HepG2 (cell line): ENCODE measurements around the gene MSMB. TPM values are rescaled to one million over a fixed set of nuclear protein-coding genes. Genes with fewer than 3 reads are reported as not detected.
A peak's percentile ranks its signal among the peaks of the same experiment; 100 is the strongest.

Experiments
- AGO1 ChIP-seq: fragments of 200-400 bp; formaldehyde crosslinking; IDR thresholded peaks from 2 replicates; pipeline ENCODE4 v1.6.1; 2017; ENCODE audit warnings: mild to moderate bottlenecking, low read depth, low read length, moderate library complexity; ENCODE audit not compliant: poor library complexity, severe bottlenecking
- ARID2 ChIP-seq: sonication (generic); formaldehyde crosslinking; IDR thresholded peaks from 2 replicates; pipeline ENCODE4 v1.8.1; 2022; ENCODE audit warnings: mild to moderate bottlenecking, missing genetic modification reagents, borderline replicate concordance
- CAMTA2 ChIP-seq: sonication (generic); formaldehyde crosslinking; IDR thresholded peaks from 2 replicates; pipeline ENCODE4 v1.4.0; 2020; ENCODE audit warnings: mild to moderate bottlenecking, missing genetic modification reagents, borderline replicate concordance
- CENPX ChIP-seq: sonication (generic); formaldehyde crosslinking; IDR thresholded peaks from 2 replicates; pipeline ENCODE4 v1.9.0; 2021; ENCODE audit warnings: mild to moderate bottlenecking, missing genetic modification reagents, moderate library complexity
- CREB1 ChIP-seq, 2 experiments: fragments of 450-650 bp in 1 of 2; IDR thresholded peaks; 2 replicates each; pipeline ENCODE4 v1.6.1; 2016 to 2017; ENCODE audit warnings: control low read depth in 1 of 2, mild to moderate bottlenecking in 1 of 2, missing compliant biosample characterization in 1 of 2, missing genetic modification characterization in 1 of 2
- EP300 ChIP-seq, 3 experiments: sonication (generic) in 1 of 3; formaldehyde crosslinking in 1 of 3; IDR thresholded peaks; 2 replicates each; pipeline versions ENCODE4 v1.5.1 to v1.6.1; 2011 to 2020; ENCODE audit warnings: low read depth in 2 of 3, low read length in 2 of 3, borderline replicate concordance in 1 of 3, improper control_type of control experiment in 1 of 3, mild to moderate bottlenecking in 1 of 3, missing genetic modification reagents in 1 of 3, moderate library complexity in 1 of 3
- HDAC2 ChIP-seq: sonication (generic); formaldehyde crosslinking; IDR thresholded peaks from 2 replicates; pipeline ENCODE4 v1.4.0; 2020; ENCODE audit warnings: missing genetic modification reagents
- KAT8 ChIP-seq: IDR thresholded peaks from 2 replicates; pipeline ENCODE4 v1.6.1; 2016; ENCODE audit warnings: missing genetic modification reagents, missing compliant biosample characterization
- MAFF ChIP-seq: IDR thresholded peaks from 2 replicates; pipeline ENCODE4 v1.6.1; 2011; ENCODE audit warnings: low read depth, low read length, improper control_type of control experiment
- MAFK ChIP-seq, 2 experiments: IDR thresholded peaks in 1 of 2; conservative IDR thresholded peaks in 1 of 2; 2 replicates each; pipeline ENCODE4 v1.6.1; 2011; ENCODE audit warnings: improper control_type of control experiment in 2 of 2, low read length in 2 of 2
- NAIF1 ChIP-seq: sonication (generic); formaldehyde crosslinking; IDR thresholded peaks from 2 replicates; pipeline ENCODE4 v1.5.0; 2020; ENCODE audit warnings: mild to moderate bottlenecking, missing genetic modification reagents, borderline replicate concordance
- PAF1 ChIP-seq: IDR thresholded peaks from 2 replicates; pipeline ENCODE4 v1.6.1; 2016; ENCODE audit warnings: missing genetic modification reagents, missing compliant biosample characterization
- PHF5A ChIP-seq: IDR thresholded peaks from one replicate; pipeline ENCODE4 v1.6.1; 2018; ENCODE audit warnings: low read depth, missing genetic modification reagents; ENCODE audit not compliant: unreplicated experiment
- POLR2AphosphoS2 ChIP-seq: IDR thresholded peaks from 2 replicates; pipeline ENCODE4 v1.6.1; 2011; ENCODE audit warnings: low read depth, low read length, improper control_type of control experiment
- POLR2G ChIP-seq: fragments of 200-400 bp; formaldehyde crosslinking; IDR thresholded peaks from 2 replicates; pipeline ENCODE4 v1.6.1; 2018; ENCODE audit warnings: mild to moderate bottlenecking, low read depth, low read length, moderate library complexity
- RARA ChIP-seq: IDR thresholded peaks from 2 replicates; pipeline ENCODE4 v1.6.1; 2016; ENCODE audit warnings: missing genetic modification reagents, missing compliant biosample characterization
- RNF2 ChIP-seq: fragments of 450-650 bp; conservative IDR thresholded peaks from 2 replicates; pipeline ENCODE4 v1.6.1; 2016; ENCODE audit warnings: low read depth
- SAP130 ChIP-seq: IDR thresholded peaks from 2 replicates; pipeline ENCODE4 v1.6.1; 2016; ENCODE audit warnings: low read depth
- SRSF9 ChIP-seq: fragments of 200-400 bp; formaldehyde crosslinking; IDR thresholded peaks from 2 replicates; pipeline ENCODE4 v1.6.1; 2018; ENCODE audit warnings: borderline replicate concordance, mild to moderate bottlenecking, low read depth, low read length; ENCODE audit not compliant: insufficient read depth, poor library complexity, severe bottlenecking
- SSRP1 ChIP-seq: IDR thresholded peaks from 2 replicates; pipeline ENCODE4 v1.6.1; 2016; ENCODE audit warnings: control low read depth
- ZFP36L1 ChIP-seq: sonication (generic); formaldehyde crosslinking; IDR thresholded peaks from 2 replicates; pipeline ENCODE4 v1.8.0; 2022; ENCODE audit warnings: mild to moderate bottlenecking, missing genetic modification reagents, moderate library complexity
- ZFP41 ChIP-seq: sonication (generic); formaldehyde crosslinking; IDR thresholded peaks from 2 replicates; pipeline ENCODE4 v1.4.0; 2020; ENCODE audit warnings: mild to moderate bottlenecking, missing genetic modification reagents, borderline replicate concordance
- ZSCAN31 ChIP-seq: sonication (generic); formaldehyde crosslinking; IDR thresholded peaks from 2 replicates; pipeline ENCODE4 v1.5.0; 2020; ENCODE audit warnings: low read depth, mild to moderate bottlenecking, missing genetic modification reagents
- polyA plus RNA-seq, 8 experiments: library from polyadenylated mRNA; depleted of rRNA in 3 of 8; stranded (reverse) in 7 of 8; unstranded in 1 of 8; fragments of >200 nt; fragmentation: Illumina TruSeq in 4 of 8; extraction: Trizol in 4 of 8; gene quantifications; 2 replicates each; pipeline versions ENCODE4 v1.2.1 to v1.2.3, GENCODE V29; 2011 to 2016; ENCODE audit warnings: low read depth in 4 of 8, missing spikeins in 1 of 8, mixed read lengths in 1 of 8; ENCODE audit not compliant: insufficient read depth in 1 of 8
- total RNA-seq, 5 experiments: library from RNA; depleted of rRNA; stranded (reverse); fragments of >200 nt; fragmentation: Illumina TruSeq; extraction: Trizol; gene quantifications; 2 replicates each; pipeline ENCODE4 v1.2.3, GENCODE V29; 2016; ENCODE audit warnings: low read depth in 1 of 5
- TF ChIP-seq, protein P1 (sequence below): sonication (generic); formaldehyde crosslinking; IDR thresholded peaks from 2 replicates; pipeline ENCODE4 v1.4.0; 2020; ENCODE audit warnings: missing genetic modification reagents
- TF ChIP-seq, protein P2 (sequence below): IDR thresholded peaks from 2 replicates; pipeline ENCODE4 v1.6.1; 2016

The MSMB gene
- total and polyA plus RNA-seq, 2 of the 13 experiments (the other 11 are each of a cell fraction or from before 2014, with no cell fraction given) = 0.84 TPM; not detected in 1

DNA sequence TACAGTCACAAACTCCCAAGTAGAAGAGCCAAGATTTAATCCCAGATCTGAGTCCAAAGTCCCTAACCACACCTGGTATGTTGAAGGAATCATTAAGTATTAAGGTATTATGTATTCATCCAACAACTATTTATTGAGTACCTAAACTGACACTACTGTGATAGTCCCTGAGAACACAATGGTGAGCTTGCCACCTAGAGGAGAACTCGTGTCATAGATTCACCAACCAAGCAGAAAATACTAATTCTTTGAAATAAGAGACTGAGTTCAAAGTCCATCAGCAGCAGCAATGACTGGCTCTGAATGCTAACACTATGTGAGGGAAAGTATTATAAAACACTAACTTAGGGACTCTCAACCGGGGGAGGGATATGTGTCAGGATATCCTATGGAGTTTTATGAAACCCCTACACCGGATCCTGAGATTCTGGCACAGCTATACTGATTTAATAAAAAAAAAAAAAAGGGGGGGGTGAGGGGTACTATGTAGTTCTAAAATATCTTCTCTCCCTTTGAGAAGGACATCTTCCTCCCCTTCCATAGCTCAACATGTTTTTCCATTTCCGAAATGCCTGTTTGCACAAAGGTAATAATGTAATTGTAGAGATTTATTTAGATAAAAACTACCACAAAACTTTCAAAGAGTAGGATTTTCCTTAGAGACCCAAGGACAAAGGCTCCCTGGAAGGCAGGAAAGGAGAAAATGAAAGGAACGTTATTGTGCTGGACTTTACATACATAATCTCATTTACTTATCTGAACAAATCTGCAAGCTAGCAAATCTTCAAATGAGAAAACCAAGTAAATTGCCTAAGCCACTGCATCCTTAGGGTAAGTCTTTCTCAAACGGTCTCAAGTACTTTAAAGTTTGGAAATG lies 17.2 kb downstream of the MSMB start (continued):
- TF ChIP-seq EP300 (IDR thresholded peaks at IDR 0.05; ENCODE audit: low read depth in 2 of 2, low read length in 2 of 2) (peak in 1 of 2 experiments; percentile 73; a peak in 2 of 4 replicates), EP300 (CRISPR knock-in tag; IDR thresholded peaks at IDR 0.05; ENCODE audit: borderline replicate concordance) (no peak), RNF2 (no peak), MAFF (peak; percentile 64), AGO1 (no peak), POLR2G (peak; percentile 64), ZSCAN31 (CRISPR knock-in tag) (no peak), ARID2 (0 out of 2 replicates have a peak, but pooled peaks have one; percentile 26), SSRP1 (CRISPR knock-in tag) (peak; percentile 51; the same call in 1 of the 2 replicates), PHF5A (peak; percentile 31), NAIF1 (CRISPR knock-in tag) (0 out of 2 replicates have a peak, but pooled peaks have one; percentile 27), CREB1 (IDR thresholded peaks at IDR 0.05) (peak; percentile 45; the same call in 1 of the 2 replicates), CREB1 (CRISPR knock-in tag; IDR thresholded peaks at IDR 0.05) (0 out of 2 replicates have a peak, but pooled peaks have one; percentile 49), RARA (CRISPR knock-in tag) (peak; percentile 38; the same call in 1 of the 2 replicates), ZFP41 (no peak), CAMTA2 (CRISPR knock-in tag) (no peak), CENPX (CRISPR knock-in tag) (no peak), ZFP36L1 (CRISPR knock-in tag) (0 out of 2 replicates have a peak, but pooled peaks have one; percentile 28), HDAC2 (CRISPR knock-in tag) (peak; percentile 59), POLR2AphosphoS2 (peak; percentile 74; the same call in 1 of the 2 replicates), KAT8 (peak; percentile 52; the same call in 1 of the 2 replicates), PAF1 (peak; percentile 98), SAP130 (peak; percentile 90), MAFK (conservative IDR thresholded peaks at IDR 0.05 in 1 of 2, IDR thresholded peaks at IDR 0.05 in 1 of 2; ENCODE audit: low read length in 2 of 2) (peak; percentile 75 to 79; a peak in 3 of 4 replicates), SRSF9 (no peak)
- TF ChIP-seq, protein P1, sequence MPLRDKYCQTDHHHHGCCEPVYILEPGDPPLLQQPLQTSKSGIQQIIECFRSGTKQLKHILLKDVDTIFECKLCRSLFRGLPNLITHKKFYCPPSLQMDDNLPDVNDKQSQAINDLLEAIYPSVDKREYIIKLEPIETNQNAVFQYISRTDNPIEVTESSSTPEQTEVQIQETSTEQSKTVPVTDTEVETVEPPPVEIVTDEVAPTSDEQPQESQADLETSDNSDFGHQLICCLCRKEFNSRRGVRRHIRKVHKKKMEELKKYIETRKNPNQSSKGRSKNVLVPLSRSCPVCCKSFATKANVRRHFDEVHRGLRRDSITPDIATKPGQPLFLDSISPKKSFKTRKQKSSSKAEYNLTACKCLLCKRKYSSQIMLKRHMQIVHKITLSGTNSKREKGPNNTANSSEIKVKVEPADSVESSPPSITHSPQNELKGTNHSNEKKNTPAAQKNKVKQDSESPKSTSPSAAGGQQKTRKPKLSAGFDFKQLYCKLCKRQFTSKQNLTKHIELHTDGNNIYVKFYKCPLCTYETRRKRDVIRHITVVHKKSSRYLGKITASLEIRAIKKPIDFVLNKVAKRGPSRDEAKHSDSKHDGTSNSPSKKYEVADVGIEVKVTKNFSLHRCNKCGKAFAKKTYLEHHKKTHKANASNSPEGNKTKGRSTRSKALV = 0 out of 2 replicates have a peak, but pooled peaks have one; percentile 30
- TF ChIP-seq, protein P2, sequence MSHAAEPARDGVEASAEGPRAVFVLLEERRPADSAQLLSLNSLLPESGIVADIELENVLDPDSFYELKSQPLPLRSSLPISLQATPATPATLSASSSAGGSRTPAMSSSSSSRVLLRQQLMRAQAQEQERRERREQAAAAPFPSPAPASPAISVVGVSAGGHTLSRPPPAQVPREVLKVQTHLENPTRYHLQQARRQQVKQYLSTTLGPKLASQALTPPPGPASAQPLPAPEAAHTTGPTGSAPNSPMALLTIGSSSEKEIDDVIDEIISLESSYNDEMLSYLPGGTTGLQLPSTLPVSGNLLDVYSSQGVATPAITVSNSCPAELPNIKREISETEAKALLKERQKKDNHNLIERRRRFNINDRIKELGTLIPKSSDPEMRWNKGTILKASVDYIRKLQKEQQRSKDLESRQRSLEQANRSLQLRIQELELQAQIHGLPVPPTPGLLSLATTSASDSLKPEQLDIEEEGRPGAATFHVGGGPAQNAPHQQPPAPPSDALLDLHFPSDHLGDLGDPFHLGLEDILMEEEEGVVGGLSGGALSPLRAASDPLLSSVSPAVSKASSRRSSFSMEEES (CRISPR knock-in tag) = 0 out of 2 replicates have a peak, but pooled peaks have one; percentile 30
